ENCODE results near the gene PHF12.

The PHF12 gene

GRCh38 chr17:28875848-28876550, 75.3 kb downstream of the PHF12 start:
- 0 out of 2 replicates have a peak, but pooled peaks cover 4% of the 10 kb centered on the region for H3K36me3 ChIP-seq (ENCODE audit: low read length)

DNA sequence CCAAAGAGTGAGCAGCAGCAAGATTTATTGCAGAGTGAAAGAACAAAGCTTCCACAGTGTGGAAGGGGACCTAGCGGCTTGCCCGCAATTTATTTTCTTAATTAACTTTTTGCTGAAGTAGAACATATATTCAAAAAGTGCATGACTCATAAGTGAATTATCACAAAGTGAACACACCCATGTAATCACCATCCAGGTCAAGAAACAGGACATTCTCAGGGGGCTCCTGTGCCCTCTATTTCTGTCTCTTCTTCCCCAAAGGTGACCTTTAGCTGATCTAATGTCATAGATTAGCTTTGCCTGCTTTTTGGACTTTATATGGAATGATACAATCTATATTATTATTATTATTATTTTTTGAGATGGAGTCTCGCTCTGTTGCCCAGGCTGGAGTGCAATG, 76.6 kb downstream of the PHF12 start:
- Histone ChIP-seq H3K9ac (ENCODE audit: low read length) (no peak overlapping the region), H3K4me3 (ENCODE audit: insufficient read depth, low read length, poor library complexity, severe bottlenecking) (no peak overlapping the region), H2AFZ (ENCODE audit: low read depth, low read length, severe bottlenecking) (no peak overlapping the region)

More at GRCh38 chr17:28875848-28876550, 75.3 kb downstream of the PHF12 start:
- Histone ChIP-seq H3K4me3 (ENCODE audit: insufficient read depth, low read length, poor library complexity, severe bottlenecking) (no peak overlapping the region), H3K9me2 (replicated peaks; ENCODE audit: insufficient read depth, low read length) (no peaks in the 10 kb centered on the region), H2AFZ (ENCODE audit: low read depth, low read length, severe bottlenecking) (no peak overlapping the region), H4K20me1 (ENCODE audit: low read depth, low read length) (no peaks in the 10 kb centered on the region), H3K9me3 (ENCODE audit: insufficient read depth, low read length) (no peaks in the 10 kb centered on the region), H3K4me2 (ENCODE audit: low read depth, low read length, poor library complexity, severe bottlenecking) (no peak overlapping the region), H3F3A (ENCODE audit: insufficient read depth) (no peaks in the 10 kb centered on the region), H3K79me2 (ENCODE audit: insufficient read depth, low read length) (no peaks in the 10 kb centered on the region), H3K27ac (ENCODE audit: low read depth, low read length) (no peak overlapping the region), H3K9ac (ENCODE audit: low read length) (no peak overlapping the region), H3K27me3 (ENCODE audit: low read length) (no peaks in the 10 kb centered on the region)
- no peak for TF ChIP-seq EZH2phosphoT487 (conservative IDR thresholded peaks at IDR 0.05; ENCODE audit: low read length)
- no peak for TF ChIP-seq CTCF (IDR thresholded peaks at IDR 0.05; ENCODE audit: insufficient read depth, low read length, poor library complexity, severe bottlenecking)

GRCh38 chr17:28873839-28874238, 77.5 kb downstream of the PHF12 start:
- Histone ChIP-seq H3K9ac (ENCODE audit: low read length) (no peak overlapping the region), H3K4me2 (ENCODE audit: low read depth, low read length, poor library complexity, severe bottlenecking) (no peak overlapping the region), H3K4me3 (ENCODE audit: insufficient read depth, low read length, poor library complexity, severe bottlenecking) (no peak overlapping the region), H4K20me1 (ENCODE audit: low read depth, low read length) (no peaks in the 10 kb centered on the region), H3K9me3 (ENCODE audit: insufficient read depth, low read length) (no peaks in the 10 kb centered on the region), H3K9me2 (replicated peaks; ENCODE audit: insufficient read depth, low read length) (no peaks in the 10 kb centered on the region), H3K36me3 (ENCODE audit: low read length) (0 out of 2 replicates have a peak, but pooled peaks cover 4% of the 10 kb centered on the region), H3K27me3 (ENCODE audit: low read length) (no peaks in the 10 kb centered on the region), H3K27ac (ENCODE audit: low read depth, low read length) (no peak overlapping the region), H3F3A (ENCODE audit: insufficient read depth) (no peaks in the 10 kb centered on the region), H3K79me2 (ENCODE audit: insufficient read depth, low read length) (no peaks in the 10 kb centered on the region), H2AFZ (ENCODE audit: low read depth, low read length, severe bottlenecking) (no peak overlapping the region)
- TF ChIP-seq CTCF (IDR thresholded peaks at IDR 0.05; ENCODE audit: insufficient read depth, low read length, poor library complexity, severe bottlenecking), result no peak
- no peak for TF ChIP-seq EZH2phosphoT487 (conservative IDR thresholded peaks at IDR 0.05; ENCODE audit: low read length)

More for the DNA sequence above, 76.6 kb downstream of the PHF12 start:
- Histone ChIP-seq H3K27me3 (ENCODE audit: low read length) (no peaks in the 10 kb centered on the region), H3K4me2 (ENCODE audit: low read depth, low read length, poor library complexity, severe bottlenecking) (no peak overlapping the region), H3K9me2 (replicated peaks; ENCODE audit: insufficient read depth, low read length) (no peaks in the 10 kb centered on the region), H3K9me3 (ENCODE audit: insufficient read depth, low read length) (no peaks in the 10 kb centered on the region), H4K20me1 (ENCODE audit: low read depth, low read length) (no peaks in the 10 kb centered on the region), H3K27ac (ENCODE audit: low read depth, low read length) (no peak overlapping the region), H3K36me3 (ENCODE audit: low read length) (0 out of 2 replicates have a peak, but pooled peaks cover 4% of the 10 kb centered on the region), H3K79me2 (ENCODE audit: insufficient read depth, low read length) (no peaks in the 10 kb centered on the region), H3F3A (ENCODE audit: insufficient read depth) (no peaks in the 10 kb centered on the region)
- TF ChIP-seq EZH2phosphoT487 (conservative IDR thresholded peaks at IDR 0.05; ENCODE audit: low read length) (no peak), CTCF (IDR thresholded peaks at IDR 0.05; ENCODE audit: insufficient read depth, low read length, poor library complexity, severe bottlenecking) (no peak)
